Measurements from ENCODE around the gene EFHD1.
"Not testable (repeated sequence)": the region's sequence is repeated elsewhere in the genome, so short reads cannot be mapped to it uniquely, and the experiment has no call there.

- not testable (repeated sequence) for TF ChIP-seq CTCF (IDR thresholded peaks at IDR 0.05; ENCODE audit: insufficient read depth, low read depth, low read length); EZH2 (IDR thresholded peaks at IDR 0.05; ENCODE audit: insufficient read depth, low read length)
Measured at GRCh38 chr2:232691117-232691516, 57.7 kb downstream of the EFHD1 start.

All from astrocyte (in vitro differentiated cells and primary cell).